Calu3 (cell line): ENCODE results near the gene IRAK1. TPM values are rescaled to one million over a fixed set of nuclear protein-coding genes. Genes with fewer than 3 reads are reported as not detected.
A peak's percentile ranks its signal among the peaks of the same experiment; 100 is the strongest.

Experiments used
- BruUV-seq: library from RNA; stranded (reverse); fragments of 400-500 nt; replicated peaks from 2 replicates; lab custom pipeline; 2021; lab: Mats Ljungman, UMichigan
- CTCF ChIA-PET: fragments of 300-600 bp; sonication (Branson Sonifier 250); formaldehyde crosslinking; loops from one replicate; lab custom pipeline; 2022; ENCODE audit warnings: antibody characterized with exemption; lab: Charles Lee
- DNase-seq: peaks from one replicate; pipeline ENCODE4 v3.0.0; 2022
- H3K27ac Mint-ChIP-seq: one replicate; pipeline ENCODE4 v1.8.0; 2022; ENCODE audit warnings: mixed read lengths; ENCODE audit not compliant: unreplicated experiment
- H3K27me3 Mint-ChIP-seq: one replicate; pipeline ENCODE4 v1.8.0; 2022; ENCODE audit warnings: mixed read lengths; ENCODE audit not compliant: unreplicated experiment
- H3K36me3 Mint-ChIP-seq: one replicate; pipeline ENCODE4 v1.8.0; 2022; ENCODE audit warnings: mild to moderate bottlenecking, moderate library complexity, mixed read lengths; ENCODE audit not compliant: insufficient read depth, unreplicated experiment
- H3K4me1 Mint-ChIP-seq: one replicate; pipeline ENCODE4 v1.8.0; 2022; ENCODE audit warnings: mild to moderate bottlenecking, low read depth, mixed read lengths; ENCODE audit not compliant: unreplicated experiment
- H3K4me3 Mint-ChIP-seq: one replicate; pipeline ENCODE4 v1.8.0; 2022; ENCODE audit warnings: mild to moderate bottlenecking, low read depth, moderate library complexity, mixed read lengths; ENCODE audit not compliant: unreplicated experiment
- H3K9me3 Mint-ChIP-seq: one replicate; pipeline ENCODE4 v1.8.0; 2022; ENCODE audit warnings: low read depth, mixed read lengths; ENCODE audit not compliant: unreplicated experiment
- CTCF ChIP-seq: fragments of 200-600 bp; IDR thresholded peaks from one replicate; pipeline ENCODE4 v1.8.0; 2022; ENCODE audit warnings: antibody characterized with exemption; ENCODE audit not compliant: unreplicated experiment
- intact Hi-C: fragments of 100-400 bp; cut with micrococcal nuclease; formaldehyde crosslinking; loops from one replicate; pipeline ENCODE4 v1.10.0; 2022; ENCODE audit not compliant: unreplicated experiment
- total RNA-seq: library from RNA; stranded (reverse); gene quantifications from 2 replicates; pipeline ENCODE4 v1.2.3, GENCODE V29; 2022

IRAK1 gene
- total RNA-seq, 1 experiment from 2014 or later, result 194 TPM

DNA sequence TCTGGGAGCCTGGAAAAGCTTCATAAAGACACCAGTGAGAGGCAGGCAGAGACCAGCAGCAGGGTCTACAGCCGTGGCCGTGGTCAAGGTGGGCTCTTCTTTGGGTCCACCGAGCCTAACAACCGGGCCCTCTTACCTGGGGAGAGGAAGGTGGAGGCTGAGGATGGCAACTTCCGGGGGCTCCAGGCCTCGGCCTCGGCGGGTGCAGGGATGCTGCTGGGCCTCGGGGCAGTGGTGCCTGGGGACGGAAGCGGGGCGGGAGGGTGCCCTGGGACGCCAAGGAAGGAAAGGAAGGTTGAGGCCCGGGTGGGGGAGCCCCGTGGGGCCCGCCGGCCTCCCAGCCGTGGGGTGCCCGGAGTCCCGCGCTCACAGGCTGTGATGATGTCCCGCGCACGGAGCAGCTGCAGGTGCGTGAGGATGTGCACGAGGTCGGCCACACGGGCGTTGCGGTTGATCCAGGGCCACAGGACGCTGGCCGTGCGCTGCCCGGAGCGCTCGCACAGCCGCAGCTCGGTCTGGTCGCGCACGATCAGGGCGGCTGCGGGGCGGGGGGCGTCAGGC lies 561 bp downstream of the IRAK1 start:
- peak; percentile 19 for DNase-seq

GRCh38 chrX:154018518-154019060 lies 1.1 kb downstream of the IRAK1 start:
- intact Hi-C loops, result no loop called here
- H3K27me3 Mint-ChIP-seq, result no peaks in the 10 kb centered on the region
- BruUV-seq, result TSS peak; percentile 40
- H3K36me3 Mint-ChIP-seq, result peaks cover 55% of the 10 kb centered on the region
- no peak for TF ChIP-seq CTCF
- DNase-seq, result no peak
- peak overlapping the region; percentile 84 for H3K4me3 Mint-ChIP-seq
- CTCF ChIA-PET, result interaction anchor here (1.4 kb wide), 1 partner anchor 46 kb away, joined by 4 read pairs; the partner anchor contains the start of gene TMEM187
- peak overlapping the region; percentile 81 for H3K27ac Mint-ChIP-seq
- no peaks in the 10 kb centered on the region for H3K9me3 Mint-ChIP-seq
- H3K4me1 Mint-ChIP-seq, result no peaks in the 10 kb centered on the region

More for the DNA sequence above, 561 bp downstream of the IRAK1 start:
- Mint-ChIP-seq H3K4me1 (no peaks in the 10 kb centered on the region), H3K4me3 (peak overlapping the region; percentile 84), H3K27ac (peak overlapping the region; percentile 81), H3K36me3 (peaks cover 52% of the 10 kb centered on the region), H3K9me3 (no peaks in the 10 kb centered on the region), H3K27me3 (no peaks in the 10 kb centered on the region)
- intact Hi-C loops, result no loop called here
- TF ChIP-seq CTCF, result no peak
- no TSS peak for BruUV-seq
- CTCF ChIA-PET, result interaction anchor here (1.4 kb wide), 1 partner anchor 46 kb away, joined by 4 read pairs; the partner anchor contains the start of gene TMEM187

GRCh38 chrX:154017766-154018517 lies 1.8 kb downstream of the IRAK1 start:
- intact Hi-C loops, result no loop called here
- no TSS peak for BruUV-seq
- Mint-ChIP-seq H3K27ac (no peak overlapping the region), H3K9me3 (no peaks in the 10 kb centered on the region), H3K27me3 (no peaks in the 10 kb centered on the region), H3K4me3 (peak overlapping the region; percentile 84), H3K36me3 (peaks cover 59% of the 10 kb centered on the region), H3K4me1 (no peaks in the 10 kb centered on the region)
- DNase-seq, result no peak
- CTCF ChIA-PET, result interaction anchor here (1.4 kb wide), 1 partner anchor 45 kb away, joined by 4 read pairs; the partner anchor contains the start of gene TMEM187
- TF ChIP-seq CTCF, result no peak

GRCh38 chrX:154016366-154017076 lies 3.2 kb downstream of the IRAK1 start:
- intact Hi-C loops, result no loop called here
- BruUV-seq, result no TSS peak
- CTCF ChIA-PET, result no interaction called here

More at GRCh38 chrX:154016366-154017076, 3.2 kb downstream of the IRAK1 start:
- H3K36me3 Mint-ChIP-seq, result peaks cover 59% of the 10 kb centered on the region
- H3K27ac Mint-ChIP-seq, result no peak overlapping the region
- no peak for TF ChIP-seq CTCF
- H3K27me3 Mint-ChIP-seq, result no peaks in the 10 kb centered on the region
- H3K4me1 Mint-ChIP-seq, result no peaks in the 10 kb centered on the region
- DNase-seq, result no peak
- no peak overlapping the region for H3K4me3 Mint-ChIP-seq
- H3K9me3 Mint-ChIP-seq, result no peaks in the 10 kb centered on the region
